GM10847 (cell line): ENCODE measurements around the gene LIMS1.

Experiments used
- POLR2A ChIP-seq: IDR thresholded peaks from 2 replicates; pipeline ENCODE4 v1.6.1; 2011; ENCODE audit not compliant: insufficient read length; ENCODE audit errors: extremely low read depth

LIMS1 gene

GRCh38 chr2:108621087-108621559 is 86.9 kb downstream of the LIMS1 start:
- TF ChIP-seq POLR2A, result no peak

GRCh38 chr2:108621687-108622681 is 87.7 kb downstream of the LIMS1 start:
- no peak for TF ChIP-seq POLR2A

DNA sequence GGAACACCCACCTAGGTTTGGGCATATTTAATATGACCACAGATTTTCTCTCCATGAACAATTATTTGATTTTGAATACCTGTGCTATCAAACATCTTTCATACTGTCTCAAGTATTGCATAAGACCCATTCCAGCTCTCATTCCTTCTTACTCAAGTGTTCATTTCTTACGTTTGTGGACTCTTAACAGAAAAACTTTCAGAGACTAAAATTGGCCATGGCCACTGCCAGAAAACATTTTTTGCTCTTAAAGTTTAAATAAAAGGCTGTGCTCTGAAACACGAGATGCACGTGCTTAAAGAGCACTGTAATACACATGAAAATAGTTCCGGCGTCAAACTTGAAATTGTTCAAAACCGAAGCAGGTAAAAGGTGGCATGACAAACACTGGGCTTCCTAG is 89.3 kb downstream of the LIMS1 start:
- TF ChIP-seq POLR2A, result no peak

DNA sequence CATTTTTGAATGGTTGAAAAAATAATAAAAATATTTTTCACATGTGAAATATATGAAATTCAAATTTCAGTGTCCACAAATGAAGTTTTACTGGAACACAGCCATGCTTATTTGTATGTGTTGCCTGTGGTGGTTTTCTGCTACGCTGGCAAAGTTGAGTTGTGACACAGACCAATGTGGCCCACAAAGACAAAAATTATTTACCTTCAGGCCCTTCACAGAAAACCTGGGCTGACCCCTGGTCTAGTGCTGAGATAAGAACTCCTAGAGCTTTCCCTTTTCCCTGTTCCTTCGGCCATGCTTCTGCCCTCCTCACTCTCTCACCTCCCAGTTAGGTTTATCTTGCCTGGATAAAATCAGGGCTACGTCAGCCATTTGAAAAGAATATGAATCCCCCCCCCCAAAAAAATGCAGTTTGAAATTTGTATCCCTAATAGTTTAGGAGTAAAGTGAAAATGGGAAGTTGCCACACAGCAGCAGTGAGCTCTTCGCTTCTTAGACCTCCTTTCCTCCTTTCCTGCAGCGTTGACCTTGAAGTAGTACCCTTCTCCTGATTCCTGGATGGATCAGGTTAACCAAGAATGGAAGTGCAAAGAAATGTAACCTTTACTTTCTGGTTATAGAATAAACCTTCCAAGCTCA is 91.0 kb downstream of the LIMS1 start:
- no peak for TF ChIP-seq POLR2A

- TF ChIP-seq POLR2A, result no peak
Observed at GRCh38 chr2:108625828-108626195, 91.5 kb downstream of the LIMS1 start.

DNA sequence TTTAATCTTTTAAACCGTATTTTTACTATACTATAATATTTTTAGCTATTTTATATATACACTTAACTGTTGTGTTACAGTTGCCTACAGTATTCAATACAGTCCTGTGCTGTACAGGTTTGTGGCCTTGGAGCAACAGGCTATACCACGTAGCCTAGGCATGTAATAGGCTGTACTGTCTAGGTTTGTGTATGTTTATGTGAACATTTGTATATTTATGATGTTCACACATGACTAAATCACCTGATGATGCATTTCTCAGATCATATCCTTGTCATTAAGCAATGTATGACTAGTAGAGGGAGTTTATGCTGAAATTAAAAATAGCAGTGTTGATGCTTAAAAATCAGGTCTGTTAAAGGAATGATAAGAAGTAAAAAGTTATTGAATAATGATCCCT is 92.7 kb downstream of the LIMS1 start:
- TF ChIP-seq POLR2A, result no peak

DNA sequence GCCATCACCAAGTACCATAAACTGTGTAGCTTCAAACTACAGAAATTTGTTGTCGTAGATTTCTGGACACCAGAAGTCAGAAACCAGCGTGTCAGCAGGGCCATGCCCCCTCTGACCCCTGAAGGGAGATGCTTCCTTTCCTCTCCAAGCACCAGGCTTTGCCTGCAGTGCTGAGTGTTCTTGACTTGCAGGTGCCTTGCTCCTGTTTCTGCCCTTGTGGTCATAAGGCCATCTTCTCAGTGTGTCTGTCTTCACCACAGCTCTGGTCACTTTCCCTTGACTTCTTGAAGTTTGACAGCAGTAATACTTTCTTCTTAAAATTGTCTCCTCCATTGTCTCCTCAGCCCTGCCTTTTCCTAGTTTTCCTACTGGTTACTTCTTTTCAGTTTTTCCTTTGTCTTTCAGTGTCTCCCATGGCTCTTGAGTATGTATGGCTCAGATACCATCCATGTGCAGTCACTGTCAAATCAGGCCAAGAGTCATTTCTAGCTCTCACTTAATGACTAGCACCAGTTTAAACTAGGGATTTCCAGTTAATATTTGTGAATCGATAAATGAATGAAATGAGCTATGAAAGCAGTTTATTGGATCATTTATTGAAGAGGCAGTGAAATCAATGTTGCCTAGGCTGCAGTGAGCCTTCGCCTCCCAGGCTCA is 93.8 kb downstream of the LIMS1 start:
- no peak for TF ChIP-seq POLR2A

DNA sequence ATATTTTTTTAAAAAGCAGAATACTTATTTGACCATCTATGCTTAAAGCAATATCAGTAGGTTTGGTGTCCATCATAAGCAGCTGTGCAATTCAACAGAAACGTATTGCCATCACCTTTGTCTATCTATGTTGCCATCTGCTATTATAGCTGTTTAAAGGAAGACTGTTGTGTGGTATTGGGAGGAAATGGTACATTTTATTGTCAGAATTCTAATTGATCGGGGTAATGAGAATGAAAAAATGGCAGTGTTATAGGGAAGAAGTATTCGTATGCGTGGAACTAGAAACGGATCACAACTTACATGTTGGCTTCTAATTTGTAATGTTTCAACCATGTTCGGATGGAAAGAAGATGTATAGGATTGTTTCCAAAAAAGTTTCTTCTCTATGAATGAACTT is 94.7 kb downstream of the LIMS1 start:
- no peak for TF ChIP-seq POLR2A

DNA sequence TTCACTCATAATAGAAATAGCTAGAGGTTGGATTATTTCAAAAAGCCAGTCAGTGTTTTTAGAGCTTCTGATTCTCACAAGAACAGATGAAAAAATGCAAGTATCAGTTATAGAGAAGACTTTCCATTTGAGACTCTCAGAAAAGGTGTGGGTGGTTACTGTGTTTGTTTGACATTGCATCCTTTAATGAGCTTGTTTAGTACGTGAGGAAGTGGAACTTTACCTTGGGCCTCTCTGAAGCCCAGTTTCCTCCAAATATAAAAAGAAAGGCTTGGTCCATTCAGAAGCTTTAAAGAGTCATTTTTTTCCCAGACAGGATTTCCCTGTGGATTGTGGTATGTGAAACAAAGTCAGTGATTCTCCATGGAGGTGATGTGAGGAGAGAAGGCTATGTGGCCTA is 95.1 kb downstream of the LIMS1 start:
- no peak for TF ChIP-seq POLR2A

GRCh38 chr2:108630567-108631405 is 96.5 kb downstream of the LIMS1 start:
- no peak for TF ChIP-seq POLR2A

- TF ChIP-seq POLR2A, result no peak
Observed at GRCh38 chr2:108632332-108633160, 98.3 kb downstream of the LIMS1 start.

DNA sequence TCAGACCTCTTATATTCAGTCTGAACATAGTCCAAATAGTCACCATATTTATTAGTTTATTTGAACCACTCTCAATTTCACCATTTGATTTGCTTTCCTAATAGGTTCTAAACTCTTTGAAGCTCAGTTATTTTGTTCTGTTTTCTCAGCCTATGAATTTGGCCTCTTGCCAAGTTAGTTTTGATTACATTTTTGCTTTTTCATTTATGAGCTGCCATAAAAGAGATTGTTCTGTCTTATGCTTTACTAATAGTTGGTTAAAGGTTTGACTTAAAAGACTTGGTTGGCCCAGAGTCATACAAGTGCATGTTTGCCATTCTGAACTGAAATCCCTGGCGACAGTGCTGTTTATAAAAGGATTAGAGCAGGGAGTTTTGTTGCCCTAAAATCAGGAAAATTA is 99.1 kb downstream of the LIMS1 start:
- no peak for TF ChIP-seq POLR2A

- TF ChIP-seq POLR2A, result no peak
Observed at GRCh38 chr2:108634011-108634410, 99.7 kb downstream of the LIMS1 start.

DNA sequence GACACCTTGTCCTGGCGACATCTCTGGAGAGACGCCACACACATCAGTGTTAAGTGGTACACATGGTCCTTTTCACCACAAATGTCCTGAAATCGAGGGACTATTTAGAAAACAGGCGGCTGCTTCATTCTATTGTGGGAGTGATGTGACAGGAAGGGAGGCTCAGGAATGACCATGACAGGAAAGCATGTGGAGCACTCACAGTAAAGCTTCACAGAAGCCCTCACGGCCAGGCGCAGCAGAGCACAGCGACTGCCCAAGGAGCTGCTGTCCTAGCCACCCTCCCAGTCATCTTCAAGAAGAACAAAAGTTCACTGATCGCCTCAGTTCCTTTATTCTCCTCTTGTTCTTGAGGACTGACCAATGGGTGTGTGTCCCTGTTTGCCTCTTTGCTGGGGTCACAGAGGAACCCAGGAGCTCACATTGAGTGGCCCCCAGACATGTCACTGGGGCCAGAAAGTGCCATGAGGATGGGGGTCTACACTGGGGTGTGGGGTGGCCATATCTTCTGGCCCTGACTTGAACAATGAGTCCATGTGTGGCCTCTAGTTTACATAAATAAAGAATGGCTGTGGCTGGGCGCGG is 100.4 kb downstream of the LIMS1 start:
- TF ChIP-seq POLR2A, result no peak
